Thyroid gland (tissue), 4 donors: Measurements from ENCODE around the gene CNKSR2. TPM values are rescaled to one million over a fixed set of nuclear protein-coding genes. Genes with fewer than 3 reads are reported as not detected.

Experiments
- DNase-seq, 2 donors: peaks; one replicate each; pipeline ENCODE4 v3.0.0-alpha.2; 2019
- H3K27ac ChIP-seq, 3 donors: fragments of 200-600 bp; sonication (generic); 1 replicate in 2 of 3; 2 replicates in 1 of 3; pipeline ENCODE4 v1.5.1; 2016 to 2019; ENCODE audit warnings: mild to moderate bottlenecking in 1 of 3, moderate library complexity in 1 of 3
- H3K27me3 ChIP-seq: fragments of 200-600 bp; sonication (generic); one replicate; pipeline ENCODE4 v1.5.1; 2019
- H3K36me3 ChIP-seq, 2 donors: fragments of 200-600 bp; sonication (generic); one replicate each; pipeline ENCODE4 v1.5.1; 2016 to 2019
- H3K4me1 ChIP-seq, 2 donors: fragments of 200-600 bp; sonication (generic); one replicate each; pipeline ENCODE4 v1.5.1; 2017 to 2019
- H3K4me3 ChIP-seq, 3 donors: fragments of 200-600 bp; sonication (generic); replicated peaks in 1 of 3; 1 replicate in 2 of 3; 2 replicates in 1 of 3; pipeline ENCODE4 v1.5.1; 2016; ENCODE audit warnings: mild to moderate bottlenecking in 1 of 3
- H3K9me3 ChIP-seq: fragments of 200-600 bp; sonication (generic); one replicate; pipeline ENCODE4 v1.5.1; 2017
- CTCF ChIP-seq, 6 experiments: fragments of 200-600 bp in 3 of 6; fragments of 450-650 bp in 3 of 6; sonication (generic) in 3 of 6; IDR thresholded peaks; one replicate each; pipeline ENCODE4 v1.5.1; 2016 to 2019; ENCODE audit warnings: antibody characterized with exemption in 6 of 6, mild to moderate bottlenecking in 2 of 6, inconsistent platforms in 1 of 6, moderate library complexity in 1 of 6
- POLR2A ChIP-seq, 2 donors: fragments of 450-650 bp; IDR thresholded peaks; one replicate each; pipeline ENCODE4 v1.6.1; 2017; ENCODE audit warnings: antibody characterized with exemption in 2 of 2, mild to moderate bottlenecking in 2 of 2, moderate library complexity in 1 of 2
- WGBS, 2 donors: methylation state at CpG; one replicate each; pipeline ENCODE4 v1.1.5; 2017; 5-methylcytosine and 5-hydroxymethylcytosine counted together
- intact Hi-C: fragments of 100-400 bp; cut with DNase I; formaldehyde crosslinking; loops from one replicate; pipeline ENCODE4 v1.15.1; 2023
- total RNA-seq, 4 donors: library from RNA; depleted of rRNA; stranded (reverse); fragments of >200 nt; gene quantifications; one replicate each; pipeline ENCODE4 v1.2.3, GENCODE V29; 2016

CNKSR2 gene
- total RNA-seq, 4 donors from 2014 or later, result 4.2 to 10.9 (median 7.3) TPM

GRCh38 chrX:21574793-21575192 is 200.6 kb downstream of the CNKSR2 start:
- no peak for TF ChIP-seq POLR2A (IDR thresholded peaks at IDR 0.05)
- Histone ChIP-seq H3K36me3 (no peaks in the 10 kb centered on the region), H3K27ac (no peak overlapping the region), H3K4me3 (no peak overlapping the region), H3K9me3 (no peaks in the 10 kb centered on the region), H3K4me1 (no peaks in the 10 kb centered on the region), H3K27me3 (no peaks in the 10 kb centered on the region)
- 91 to 93% methylated on average over 1 of the region's 1 CpG for WGBS, 2 donors
- intact Hi-C loops, result no loop called here
- DNase-seq, result no peak

GRCh38 chrX:21581479-21581878 is 207.3 kb downstream of the CNKSR2 start:
- intact Hi-C loops, result no loop called here
- Histone ChIP-seq H3K4me1 (no peaks in the 10 kb centered on the region), H3K9me3 (no peaks in the 10 kb centered on the region), H3K27me3 (no peaks in the 10 kb centered on the region), H3K4me3 (no peak overlapping the region), H3K27ac (no peak overlapping the region), H3K36me3 (no peaks in the 10 kb centered on the region)
- WGBS, 2 donors, result 92 to 97% methylated on average over 3 of the region's 3 CpGs
- TF ChIP-seq POLR2A (IDR thresholded peaks at IDR 0.05) (no peak), CTCF (IDR thresholded peaks at IDR 0.05) (no peak)
- DNase-seq, result no peak

GRCh38 chrX:21586001-21586400 is 211.8 kb downstream of the CNKSR2 start:
- Histone ChIP-seq H3K27me3 (no peaks in the 10 kb centered on the region), H3K9me3 (no peaks in the 10 kb centered on the region), H3K36me3 (no peaks in the 10 kb centered on the region), H3K27ac (no peak overlapping the region), H3K4me3 (no peak overlapping the region), H3K4me1 (no peaks in the 10 kb centered on the region)
- WGBS, 2 donors, result 84 to 89% methylated on average over 3 of the region's 3 CpGs
- no peak for DNase-seq
- intact Hi-C loops, result no loop called here
- TF ChIP-seq CTCF (IDR thresholded peaks at IDR 0.05) (no peak), POLR2A (IDR thresholded peaks at IDR 0.05) (no peak)

GRCh38 chrX:21590012-21590776 is 216.0 kb downstream of the CNKSR2 start:
- TF ChIP-seq CTCF (IDR thresholded peaks at IDR 0.05), result no peak
- TF ChIP-seq POLR2A (IDR thresholded peaks at IDR 0.05), result no peak
- Histone ChIP-seq H3K27me3 (no peaks in the 10 kb centered on the region), H3K27ac (no peak overlapping the region), H3K4me1 (no peaks in the 10 kb centered on the region), H3K36me3 (no peaks in the 10 kb centered on the region), H3K9me3 (no peaks in the 10 kb centered on the region), H3K4me3 (no peak overlapping the region)
- DNase-seq, result no peak
- WGBS, 2 donors, result 77 to 85% methylated on average over 4 of the region's 4 CpGs
- intact Hi-C loops, result no loop called here

GRCh38 chrX:21606002-21606401 is 231.8 kb downstream of the CNKSR2 start:
- Histone ChIP-seq H3K9me3 (no peaks in the 10 kb centered on the region), H3K27ac (no peak overlapping the region), H3K4me3 (no peak overlapping the region), H3K36me3 (no peaks in the 10 kb centered on the region), H3K27me3 (no peaks in the 10 kb centered on the region), H3K4me1 (no peaks in the 10 kb centered on the region)
- intact Hi-C loops, result no loop called here
- no peak for DNase-seq
- no peak for TF ChIP-seq CTCF (IDR thresholded peaks at IDR 0.05)
- no peak for TF ChIP-seq POLR2A (IDR thresholded peaks at IDR 0.05)
